ENCODE results near the gene FNDC3B. TPM values are rescaled to one million over a fixed set of nuclear protein-coding genes. Genes with fewer than 3 reads are reported as not detected.

FNDC3B gene
- total and polyA plus RNA-seq, 3 donors from 2014 or later: 24.2 to 63.5 (median 57.7) TPM

GRCh38 chr3:172063456-172064432 lies 24.4 kb downstream of the FNDC3B start:
- Histone ChIP-seq H3K27me3 (no peaks in the 10 kb centered on the region), H3K9me3 (no peaks in the 10 kb centered on the region), H3K4me3 (no peak overlapping the region), H3K4me1 (peaks cover 8% of the 10 kb centered on the region), H3K36me3 (ENCODE audit: low read depth, missing control alignments) (no peaks in the 10 kb centered on the region), H3K27ac (no peak overlapping the region)
- no peak for TF ChIP-seq CTCF (IDR thresholded peaks at IDR 0.05)
- TF ChIP-seq POLR2A (IDR thresholded peaks at IDR 0.05): no peak
- intact Hi-C loops (cut with DNase I; ENCODE audit: low total_unique reads): no loop called here
- no peak for DNase-seq
- WGBS, 2 donors: 86 to 88% methylated on average over 6 of the region's 7 CpGs

- H3K27me3 ChIP-seq: no peaks in the 10 kb centered on the region
- TF ChIP-seq CTCF (IDR thresholded peaks at IDR 0.05) (no peak), POLR2A (IDR thresholded peaks at IDR 0.05) (no peak)
- peaks cover 23% of the 10 kb centered on the region for H3K4me1 ChIP-seq
- intact Hi-C loops (cut with DNase I; ENCODE audit: low total_unique reads): no loop called here
- WGBS, 2 donors: 14 to 22% methylated on average over 1 of the region's 1 CpG
- H3K9me3 ChIP-seq: no peaks in the 10 kb centered on the region
- no peak for DNase-seq
- no peak overlapping the region for H3K27ac ChIP-seq
- H3K4me3 ChIP-seq: no peak overlapping the region
- H3K36me3 ChIP-seq (ENCODE audit: low read depth, missing control alignments): no peaks in the 10 kb centered on the region
Observed at GRCh38 chr3:172065527-172065926, 26.1 kb downstream of the FNDC3B start.

- Histone ChIP-seq H3K9me3 (no peaks in the 10 kb centered on the region), H3K4me3 (no peak overlapping the region), H3K27ac (no peak overlapping the region), H3K36me3 (ENCODE audit: low read depth, missing control alignments) (no peaks in the 10 kb centered on the region), H3K4me1 (peaks cover 27% of the 10 kb centered on the region), H3K27me3 (no peaks in the 10 kb centered on the region)
- 58 to 63% methylated on average over 7 of the region's 7 CpGs for WGBS, 2 donors
- intact Hi-C loops (cut with DNase I; ENCODE audit: low total_unique reads): no loop called here
- DNase-seq: no peak
- TF ChIP-seq POLR2A (IDR thresholded peaks at IDR 0.05) (no peak), CTCF (IDR thresholded peaks at IDR 0.05) (no peak)
Observed at GRCh38 chr3:172065967-172066762, 26.8 kb downstream of the FNDC3B start.

- Histone ChIP-seq H3K27me3 (no peaks in the 10 kb centered on the region), H3K36me3 (ENCODE audit: low read depth, missing control alignments) (no peaks in the 10 kb centered on the region), H3K9me3 (no peaks in the 10 kb centered on the region), H3K4me1 (peaks cover 27% of the 10 kb centered on the region), H3K27ac (no peak overlapping the region), H3K4me3 (no peak overlapping the region)
- TF ChIP-seq POLR2A (IDR thresholded peaks at IDR 0.05) (no peak), CTCF (IDR thresholded peaks at IDR 0.05) (no peak)
- 94 to 96% methylated on average over 7 of the region's 7 CpGs for WGBS, 2 donors
- intact Hi-C loops (cut with DNase I; ENCODE audit: low total_unique reads): no loop called here
- no peak for DNase-seq
Observed at GRCh38 chr3:172066880-172067796, 27.8 kb downstream of the FNDC3B start.

Measured in testis (tissue), 3 donors.